ENCODE data around the gene JMJD1C.

DNA sequence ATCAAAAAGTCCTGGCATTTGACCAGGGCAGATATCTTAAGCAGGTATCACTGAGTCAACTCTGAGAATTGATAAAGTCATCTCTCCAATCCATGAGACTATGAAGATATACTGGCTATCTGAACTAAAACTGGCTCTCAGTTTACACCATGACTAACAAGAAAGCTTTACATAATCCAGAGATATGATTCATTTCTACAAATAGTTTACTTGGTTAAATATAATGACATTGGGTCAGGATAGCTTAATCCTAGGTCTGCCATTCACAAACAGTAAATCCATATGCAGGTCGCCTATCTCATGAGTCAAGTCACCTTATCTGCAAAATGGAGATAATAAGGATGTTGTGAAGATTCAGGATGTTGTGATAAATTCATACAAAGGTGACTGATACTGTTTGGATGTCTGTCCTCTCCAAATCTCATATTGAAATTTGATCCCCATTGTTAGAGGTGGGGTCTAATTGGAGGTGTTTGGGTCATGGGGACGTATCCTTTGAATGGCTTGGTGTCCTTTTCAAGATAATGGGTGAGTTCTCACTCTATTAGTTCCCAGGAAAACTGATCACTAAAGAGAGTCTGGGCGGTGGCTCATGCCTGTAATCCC, 117.4 kb downstream of the JMJD1C start:
- no peak for TF ChIP-seq CTCF (IDR thresholded peaks at IDR 0.05)
- no peak for TF ChIP-seq POLR2A (IDR thresholded peaks at IDR 0.05)
